Lower lobe of right lung (tissue), 2 donors: Measurements from ENCODE around the gene ANKS1B. TPM values are rescaled to one million over a fixed set of nuclear protein-coding genes. Genes with fewer than 3 reads are reported as not detected.
A peak's percentile ranks its signal among the peaks of the same experiment; 100 is the strongest.

Experiments
- ATAC-seq, 2 donors: fragments of 200-7000 bp; cut with Tn5 transposase; one replicate each; pipeline ENCODE4 v1.9.1; 2020 to 2022; ENCODE audit warnings: mild to moderate bottlenecking in 2 of 2, moderate library complexity in 2 of 2
- DNase-seq: peaks from one replicate; pipeline ENCODE4 v3.0.0-alpha.2; 2020
- H3K27ac ChIP-seq: fragments of 200-600 bp; one replicate; pipeline ENCODE4 v1.8.0; 2022
- H3K27me3 ChIP-seq: fragments of 200-600 bp; one replicate; pipeline ENCODE4 v1.8.0; 2022; ENCODE audit warnings: low read depth
- H3K36me3 ChIP-seq: fragments of 200-600 bp; one replicate; pipeline ENCODE4 v1.8.0; 2022; ENCODE audit warnings: mild to moderate bottlenecking
- H3K4me1 ChIP-seq: fragments of 200-600 bp; one replicate; pipeline ENCODE4 v1.8.0; 2022
- H3K4me3 ChIP-seq: fragments of 200-600 bp; one replicate; pipeline ENCODE4 v1.8.0; 2022; ENCODE audit warnings: mild to moderate bottlenecking
- H3K9me3 ChIP-seq: fragments of 200-600 bp; one replicate; pipeline ENCODE4 v1.8.0; 2022
- CTCF ChIP-seq: fragments of 200-600 bp; IDR thresholded peaks from one replicate; pipeline ENCODE4 v1.8.0; 2022; ENCODE audit warnings: antibody characterized with exemption, mild to moderate bottlenecking
- intact Hi-C: fragments of 100-400 bp; cut with DNase I; formaldehyde crosslinking; loops from one replicate; pipeline ENCODE4 v1.11.0; 2022
- total RNA-seq: library from RNA; stranded (reverse); fragmentation: NEBNext Ultra II Directional; extraction: Animal tissue kit (Norgen Biotek cat#: 25700); gene quantifications from one replicate; pipeline ENCODE4 v1.2.1, GENCODE V29; 2021
- donor health status: DM: no; HTN: yes; CAD: no; lungs with severe emphysema.

ANKS1B gene
- total RNA-seq, 1 donor from 2014 or later, result 4.0 TPM

- Histone ChIP-seq H3K4me3 (no peak overlapping the region), H3K27ac (no peak overlapping the region), H3K9me3 (no peaks in the 10 kb centered on the region), H3K27me3 (peaks cover 44% of the 10 kb centered on the region), H3K36me3 (no peaks in the 10 kb centered on the region), H3K4me1 (no peaks in the 10 kb centered on the region)
- TF ChIP-seq CTCF, result no peak
- DNase-seq, result no peak
- intact Hi-C loops, result no loop called here
- ATAC-seq, result no peak
Measured at GRCh38 chr12:98895086-98895651, 1089.6 kb downstream of the ANKS1B start.

GRCh38 chr12:98894412-98895085 is 1090.2 kb downstream of the ANKS1B start:
- no peaks in the 10 kb centered on the region for H3K9me3 ChIP-seq
- peak overlapping the region; percentile 19 for H3K4me3 ChIP-seq
- H3K27me3 ChIP-seq, result peaks cover 49% of the 10 kb centered on the region
- no peaks in the 10 kb centered on the region for H3K4me1 ChIP-seq
- intact Hi-C loops, result no loop called here
- ATAC-seq, result no peak
- H3K27ac ChIP-seq, result no peak overlapping the region
- no peak for TF ChIP-seq CTCF
- no peak for DNase-seq
- no peaks in the 10 kb centered on the region for H3K36me3 ChIP-seq

- Histone ChIP-seq H3K4me1 (no peaks in the 10 kb centered on the region), H3K27ac (no peak overlapping the region), H3K36me3 (no peaks in the 10 kb centered on the region), H3K4me3 (no peak overlapping the region), H3K27me3 (peaks cover 54% of the 10 kb centered on the region), H3K9me3 (no peaks in the 10 kb centered on the region)
- intact Hi-C loops, result no loop called here
- no peak for DNase-seq
- no peak for TF ChIP-seq CTCF
- no peak for ATAC-seq
Measured at GRCh38 chr12:98893675-98894411, 1090.9 kb downstream of the ANKS1B start.

- ATAC-seq (no peak), DNase-seq (no peak)
- Histone ChIP-seq H3K4me1 (no peaks in the 10 kb centered on the region), H3K9me3 (no peaks in the 10 kb centered on the region), H3K4me3 (no peak overlapping the region), H3K27ac (no peak overlapping the region), H3K36me3 (no peaks in the 10 kb centered on the region), H3K27me3 (peaks cover 54% of the 10 kb centered on the region)
- intact Hi-C loops, result no loop called here
- TF ChIP-seq CTCF, result no peak
Measured at GRCh38 chr12:98893126-98893674, 1091.5 kb downstream of the ANKS1B start.

- no peak overlapping the region for H3K27ac ChIP-seq
- no peak for TF ChIP-seq CTCF
- H3K27me3 ChIP-seq, result peaks cover 9% of the 10 kb centered on the region
- no peaks in the 10 kb centered on the region for H3K9me3 ChIP-seq
- H3K4me1 ChIP-seq, result no peaks in the 10 kb centered on the region
- no peaks in the 10 kb centered on the region for H3K36me3 ChIP-seq
- ATAC-seq, result no peak
- intact Hi-C loops, result no loop called here
- no peak for DNase-seq
- H3K4me3 ChIP-seq, result no peak overlapping the region
Measured at GRCh38 chr12:98885778-98886177, 1099.0 kb downstream of the ANKS1B start.
